Measurements from ENCODE around the gene CTDP1. TPM values are rescaled to one million over a fixed set of nuclear protein-coding genes. Genes with fewer than 3 reads are reported as not detected.

CTDP1 gene
- total RNA-seq, 4 donors from 2014 or later: 18.6 to 35.3 (median 27.4) TPM

DNA sequence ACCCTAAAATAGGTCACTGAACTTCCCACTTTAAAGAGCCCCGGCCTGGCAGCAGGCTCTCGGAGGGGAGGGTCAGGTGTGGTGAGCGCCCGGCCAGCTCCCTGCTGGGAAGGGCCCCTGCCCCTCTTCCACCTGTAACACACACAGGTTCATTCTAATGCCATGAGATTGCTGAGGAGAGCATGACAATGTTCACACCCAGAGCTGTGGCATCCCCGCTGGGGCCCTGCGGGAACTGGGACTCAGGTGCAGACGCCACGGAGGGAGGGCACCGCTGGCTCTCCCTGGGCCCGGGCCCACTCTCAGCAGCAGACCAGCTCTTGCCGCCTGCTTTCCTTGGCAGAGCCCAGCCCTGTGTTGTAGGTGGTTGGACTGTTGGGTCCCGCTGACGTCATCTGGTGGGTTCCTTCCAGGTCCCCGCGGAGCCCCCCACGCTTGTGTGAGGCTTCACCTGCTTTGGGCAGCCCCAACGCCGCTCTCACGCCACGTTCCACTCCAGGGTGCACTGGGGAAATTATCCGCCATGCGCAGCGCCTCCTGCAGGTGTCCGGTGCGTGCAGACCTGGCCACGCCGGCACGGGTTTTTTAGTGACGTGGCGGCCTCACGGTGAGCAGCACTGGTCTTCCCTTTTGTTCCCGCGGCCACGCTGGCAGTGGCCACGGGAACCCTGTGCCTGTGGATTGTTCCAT, 67.7 kb downstream of the CTDP1 start:
- no peaks in the 10 kb centered on the region for H3K27me3 ChIP-seq
- no peak for TF ChIP-seq EP300 (IDR thresholded peaks at IDR 0.05)
- TF ChIP-seq POLR2AphosphoS5 (IDR thresholded peaks at IDR 0.05): no peak
- TF ChIP-seq POLR2A (IDR thresholded peaks at IDR 0.05): no peak
- peaks cover 40% of the 10 kb centered on the region for H3K36me3 ChIP-seq
- no peak overlapping the region for H3K4me3 ChIP-seq
- H3K9me3 ChIP-seq: no peaks in the 10 kb centered on the region
- peaks cover 7% of the 10 kb centered on the region for H3K4me1 ChIP-seq
- DNase-seq (ENCODE audit: low spot score in 2 of 2): peak in 1 of 2 donors; percentile 77
- no peak overlapping the region for H3K27ac ChIP-seq
- 95% methylated on average over 30 of the region's 35 CpGs for WGBS

DNA sequence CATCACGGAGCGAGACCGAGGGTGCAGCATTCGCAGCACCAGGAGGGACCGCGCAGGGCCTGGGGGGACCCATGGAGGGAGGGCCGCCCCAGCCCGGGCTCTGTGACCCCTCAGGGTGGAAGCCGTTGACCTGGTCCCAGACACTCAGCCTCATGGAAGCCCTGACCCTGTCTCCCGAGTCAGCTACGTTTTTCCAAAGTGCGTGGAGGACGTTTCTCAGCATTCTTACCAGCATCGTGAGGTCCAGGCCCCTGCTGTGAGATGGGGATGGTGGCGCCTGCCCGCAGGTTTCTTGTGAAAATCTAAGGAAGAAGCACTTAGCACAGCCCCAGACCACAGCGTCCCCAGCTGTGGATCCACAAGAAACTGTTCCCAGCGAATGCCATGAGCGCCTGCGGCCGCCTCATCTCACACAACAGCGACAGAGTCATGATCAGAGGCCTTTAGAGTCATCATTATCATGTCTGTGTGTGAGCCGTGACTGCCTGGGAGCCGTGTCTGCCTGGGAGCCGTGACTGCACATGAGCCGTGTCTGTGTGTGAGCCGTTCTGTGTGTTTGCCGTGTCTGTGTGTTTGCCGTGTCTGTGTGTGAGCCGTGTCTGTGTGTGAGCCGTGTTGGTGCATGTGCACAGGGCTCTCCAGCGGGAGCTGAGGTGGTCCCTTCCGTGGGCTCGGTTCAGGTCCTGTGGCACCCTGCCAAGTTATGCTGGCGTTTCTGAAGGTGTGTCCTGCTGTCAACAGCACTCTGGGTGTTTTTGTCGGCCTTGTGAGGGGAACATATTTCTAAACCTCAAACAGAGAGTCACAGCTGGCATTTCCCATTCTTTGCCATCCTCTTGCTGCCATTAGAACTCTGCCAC, 68.9 kb downstream of the CTDP1 start:
- Histone ChIP-seq H3K27ac (no peak overlapping the region), H3K9me3 (no peaks in the 10 kb centered on the region), H3K4me3 (no peak overlapping the region), H3K27me3 (no peaks in the 10 kb centered on the region), H3K4me1 (peaks cover 7% of the 10 kb centered on the region), H3K36me3 (peaks cover 43% of the 10 kb centered on the region)
- DNase-seq (ENCODE audit: low spot score in 2 of 2): peak in 1 of 2 donors; percentile 65
- TF ChIP-seq EP300 (IDR thresholded peaks at IDR 0.05) (no peak), POLR2AphosphoS5 (IDR thresholded peaks at IDR 0.05) (no peak), POLR2A (IDR thresholded peaks at IDR 0.05) (no peak)
- TF ChIP-seq, protein P1, sequence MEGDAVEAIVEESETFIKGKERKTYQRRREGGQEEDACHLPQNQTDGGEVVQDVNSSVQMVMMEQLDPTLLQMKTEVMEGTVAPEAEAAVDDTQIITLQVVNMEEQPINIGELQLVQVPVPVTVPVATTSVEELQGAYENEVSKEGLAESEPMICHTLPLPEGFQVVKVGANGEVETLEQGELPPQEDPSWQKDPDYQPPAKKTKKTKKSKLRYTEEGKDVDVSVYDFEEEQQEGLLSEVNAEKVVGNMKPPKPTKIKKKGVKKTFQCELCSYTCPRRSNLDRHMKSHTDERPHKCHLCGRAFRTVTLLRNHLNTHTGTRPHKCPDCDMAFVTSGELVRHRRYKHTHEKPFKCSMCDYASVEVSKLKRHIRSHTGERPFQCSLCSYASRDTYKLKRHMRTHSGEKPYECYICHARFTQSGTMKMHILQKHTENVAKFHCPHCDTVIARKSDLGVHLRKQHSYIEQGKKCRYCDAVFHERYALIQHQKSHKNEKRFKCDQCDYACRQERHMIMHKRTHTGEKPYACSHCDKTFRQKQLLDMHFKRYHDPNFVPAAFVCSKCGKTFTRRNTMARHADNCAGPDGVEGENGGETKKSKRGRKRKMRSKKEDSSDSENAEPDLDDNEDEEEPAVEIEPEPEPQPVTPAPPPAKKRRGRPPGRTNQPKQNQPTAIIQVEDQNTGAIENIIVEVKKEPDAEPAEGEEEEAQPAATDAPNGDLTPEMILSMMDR (IDR thresholded peaks at IDR 0.05): no peak
- 88% methylated on average over 24 of the region's 36 CpGs for WGBS

DNA sequence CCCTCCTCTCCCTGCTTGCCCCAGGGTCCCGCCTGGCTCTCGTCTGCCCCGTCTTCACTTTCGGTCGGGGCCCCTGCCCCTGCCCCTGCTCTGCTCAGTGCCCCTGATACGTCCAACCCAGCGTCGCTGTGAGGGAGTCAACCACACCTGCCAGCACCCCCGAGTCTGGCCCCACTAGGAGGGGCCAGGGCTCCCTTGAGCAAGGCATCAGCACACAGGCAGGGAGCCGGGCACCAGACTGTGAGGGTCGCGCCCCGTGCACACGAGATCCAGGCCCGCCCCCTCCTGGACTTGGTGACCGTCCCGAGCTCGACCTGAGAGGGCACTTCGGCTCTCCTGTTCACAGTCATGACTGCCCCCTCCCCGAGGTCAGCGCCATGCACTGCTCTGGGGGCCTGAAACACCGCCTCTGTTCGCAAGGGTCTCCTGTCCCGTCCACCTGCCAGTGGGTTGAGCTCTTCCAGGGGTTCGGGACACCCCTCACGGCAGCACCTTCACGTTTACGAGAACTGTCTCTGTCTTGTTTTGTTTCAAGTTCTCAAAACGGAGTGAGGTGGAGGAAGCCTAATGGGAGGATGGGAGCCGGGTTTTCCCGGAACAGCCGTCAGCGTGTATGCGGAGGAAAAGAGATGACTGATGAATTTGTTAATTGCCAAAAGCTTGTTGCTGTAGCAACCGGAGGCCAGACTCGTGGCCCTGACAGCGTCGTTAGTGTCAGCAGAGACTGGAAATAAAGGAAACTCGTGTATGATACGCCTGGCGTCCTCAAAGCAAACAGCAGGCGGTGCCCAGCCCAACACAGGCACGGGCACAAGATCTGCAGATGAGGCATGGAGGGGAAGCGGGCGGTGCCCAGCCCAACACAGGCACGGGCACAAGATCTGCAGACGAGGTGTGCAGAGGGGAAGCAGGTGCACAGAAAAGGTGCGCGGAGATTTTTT, 69.9 kb downstream of the CTDP1 start:
- H3K4me1 ChIP-seq: peaks cover 7% of the 10 kb centered on the region
- H3K4me3 ChIP-seq: no peak overlapping the region
- H3K36me3 ChIP-seq: peaks cover 46% of the 10 kb centered on the region
- WGBS: 75% methylated on average over 49 of the region's 49 CpGs
- no peak for TF ChIP-seq POLR2A (IDR thresholded peaks at IDR 0.05)
- TF ChIP-seq POLR2AphosphoS5 (IDR thresholded peaks at IDR 0.05): no peak
- TF ChIP-seq, protein P1 (IDR thresholded peaks at IDR 0.05): no peak
- no peak for TF ChIP-seq EP300 (IDR thresholded peaks at IDR 0.05)
- peak; percentile 32 to 56 for DNase-seq (ENCODE audit: low spot score in 2 of 2)
- H3K27me3 ChIP-seq: no peaks in the 10 kb centered on the region
- no peaks in the 10 kb centered on the region for H3K9me3 ChIP-seq
- no peak overlapping the region for H3K27ac ChIP-seq

DNA sequence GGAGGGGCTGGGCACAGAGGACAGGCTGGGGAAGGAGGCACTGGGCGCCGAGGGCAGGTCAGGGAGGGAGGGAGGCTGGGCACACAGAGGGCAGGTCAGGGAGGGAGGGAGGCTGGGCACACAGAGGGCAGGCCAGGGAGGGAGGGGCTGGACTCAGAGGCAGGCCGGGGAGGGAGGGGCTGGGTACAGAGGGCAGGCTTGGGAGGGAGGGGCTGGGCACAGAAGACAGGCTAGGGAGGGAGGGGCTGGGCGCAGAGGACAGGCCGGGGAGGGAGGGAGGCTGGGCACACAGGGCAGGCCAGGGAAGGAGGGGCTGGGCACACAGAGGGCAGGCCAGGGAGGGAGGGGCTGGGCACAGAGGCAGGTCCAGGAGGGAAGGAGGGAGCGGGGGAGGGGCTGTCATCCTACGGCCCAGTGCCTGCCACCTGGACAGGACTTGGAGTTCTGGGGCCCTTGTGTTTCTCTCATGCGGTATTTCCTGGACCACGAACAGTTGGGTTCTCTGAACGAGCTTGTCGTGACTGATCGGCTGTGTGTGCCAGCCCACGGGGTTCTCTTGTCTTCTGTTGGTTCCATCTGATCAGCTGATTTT, 71.5 kb downstream of the CTDP1 start:
- TF ChIP-seq, protein P1 (IDR thresholded peaks at IDR 0.05): no peak
- TF ChIP-seq POLR2A (IDR thresholded peaks at IDR 0.05) (no peak), POLR2AphosphoS5 (IDR thresholded peaks at IDR 0.05) (no peak), EP300 (IDR thresholded peaks at IDR 0.05) (no peak)
- DNase-seq (ENCODE audit: low spot score in 2 of 2): peak; percentile 49 to 76
- Histone ChIP-seq H3K27ac (peak overlapping the region; percentile 24), H3K9me3 (no peaks in the 10 kb centered on the region), H3K4me1 (peaks cover 7% of the 10 kb centered on the region), H3K4me3 (no peak overlapping the region), H3K27me3 (no peaks in the 10 kb centered on the region), H3K36me3 (peaks cover 55% of the 10 kb centered on the region)
- 54% methylated on average over 13 of the region's 13 CpGs for WGBS

All from suprapubic skin (tissue), 4 donors.